Upper lobe of left lung (tissue), 4 donors: Measurements from ENCODE around the gene HRH1.

ENCODE experiments used
- CTCF ChIP-seq, 6 experiments: fragments of 450-650 bp in 4 of 6; fragments of 200-600 bp in 2 of 6; sonication (generic) in 2 of 6; IDR thresholded peaks; one replicate each; pipeline ENCODE4 v1.5.1; 2016 to 2019; ENCODE audit warnings: antibody characterized with exemption in 6 of 6
- EP300 ChIP-seq, 4 donors: sonication (generic); formaldehyde crosslinking; IDR thresholded peaks; one replicate each; pipeline ENCODE4 v1.5.1; 2017; ENCODE audit warnings: antibody characterized with exemption in 4 of 4, control low read depth in 2 of 4
- POLR2A ChIP-seq, 4 donors: fragments of 450-650 bp; IDR thresholded peaks; one replicate each; pipeline ENCODE4 v1.5.1; 2016 to 2017; ENCODE audit warnings: antibody characterized with exemption in 4 of 4, mild to moderate bottlenecking in 2 of 4

DNA sequence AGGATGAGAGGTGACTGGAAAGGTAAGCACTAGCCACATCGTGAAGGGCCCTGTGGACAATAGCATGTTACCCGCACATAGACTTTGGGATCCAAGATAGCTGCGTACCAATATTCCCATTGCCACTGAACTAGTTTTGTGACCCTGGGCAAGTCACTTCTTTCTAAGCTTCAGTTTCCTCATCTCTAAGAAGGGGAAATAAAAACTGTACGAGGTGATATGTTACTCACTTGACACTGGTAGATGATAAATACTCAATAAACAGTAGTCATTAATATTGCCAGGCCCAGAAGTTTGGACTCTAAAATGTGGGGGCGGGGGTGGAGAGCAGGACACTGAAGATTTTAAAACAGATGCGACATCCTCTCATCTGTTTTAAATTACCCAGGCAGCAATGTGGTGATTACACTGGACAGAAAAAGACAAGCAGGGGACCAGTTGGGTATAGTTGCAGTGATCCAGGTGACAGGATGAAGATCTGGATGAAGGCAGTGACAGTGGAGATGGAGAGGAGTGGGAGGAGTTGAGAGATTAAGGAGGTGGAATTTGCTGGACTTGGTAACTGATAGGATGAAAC is 120.4 kb downstream of the HRH1 start:
- no peak for TF ChIP-seq EP300 (IDR thresholded peaks at IDR 0.05)
- no peak for TF ChIP-seq CTCF (IDR thresholded peaks at IDR 0.05)
- TF ChIP-seq POLR2A (IDR thresholded peaks at IDR 0.05): no peak
